DMS 273 treated with DMSO at 0.1 percent for 48 hours (cell line): ENCODE measurements around the gene IFNL2.
"Not testable (repeated sequence)": the region's sequence is repeated elsewhere in the genome, so short reads cannot be mapped to it uniquely, and the experiment has no call there.

Source experiments
- DNase-seq: peaks from one replicate; lab custom pipeline; 2025; lab: John Stamatoyannopoulos, UW

IFNL2 gene

DNA sequence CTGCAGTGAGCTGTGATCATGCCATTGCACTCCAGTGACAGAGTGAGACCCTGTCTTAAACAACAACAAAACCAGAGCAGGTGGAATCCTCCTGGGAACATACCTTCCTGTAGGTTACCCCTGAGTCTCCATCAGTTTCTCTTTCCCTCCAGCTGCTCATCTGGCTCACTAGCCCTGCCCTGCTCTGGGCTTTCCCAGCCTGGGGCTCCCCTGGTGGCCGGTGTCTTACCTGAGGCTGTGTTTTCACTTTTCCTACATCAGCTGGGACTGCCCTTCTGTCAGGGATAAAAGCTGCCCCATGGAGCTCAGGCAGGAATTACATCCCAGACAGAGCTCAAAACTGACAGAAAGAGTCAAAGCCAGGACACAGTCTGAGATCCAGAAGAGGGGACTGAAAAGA lies at the start of gene IFNL2:
Gene IFNL2 (plus strand): TSS at position 312 of the 400 bp plus-strand sequence. CDS start 173 bp downstream, outside the sequence.
- not testable (repeated sequence) for DNase-seq

DNA sequence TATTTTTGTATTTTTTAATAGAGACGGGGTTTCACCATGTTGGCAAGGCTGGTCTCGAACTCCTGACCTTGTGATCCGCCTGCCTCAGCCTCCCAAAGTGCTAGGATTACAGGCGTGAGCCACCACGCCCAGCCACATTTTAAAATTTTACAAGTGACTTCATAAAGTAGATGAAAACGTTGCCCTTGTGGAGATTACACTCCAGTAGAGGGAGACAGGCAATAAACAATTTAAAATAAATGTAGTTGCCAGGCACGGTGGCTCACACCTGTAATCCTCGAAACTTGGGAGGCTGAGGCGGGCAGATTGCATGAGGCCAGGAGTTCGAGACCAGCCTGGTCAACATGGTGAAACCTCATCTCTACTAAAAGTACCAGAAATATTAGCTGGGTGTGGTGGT lies 49.1 kb upstream of the IFNL2 start:
- not testable (repeated sequence) for DNase-seq

DNA sequence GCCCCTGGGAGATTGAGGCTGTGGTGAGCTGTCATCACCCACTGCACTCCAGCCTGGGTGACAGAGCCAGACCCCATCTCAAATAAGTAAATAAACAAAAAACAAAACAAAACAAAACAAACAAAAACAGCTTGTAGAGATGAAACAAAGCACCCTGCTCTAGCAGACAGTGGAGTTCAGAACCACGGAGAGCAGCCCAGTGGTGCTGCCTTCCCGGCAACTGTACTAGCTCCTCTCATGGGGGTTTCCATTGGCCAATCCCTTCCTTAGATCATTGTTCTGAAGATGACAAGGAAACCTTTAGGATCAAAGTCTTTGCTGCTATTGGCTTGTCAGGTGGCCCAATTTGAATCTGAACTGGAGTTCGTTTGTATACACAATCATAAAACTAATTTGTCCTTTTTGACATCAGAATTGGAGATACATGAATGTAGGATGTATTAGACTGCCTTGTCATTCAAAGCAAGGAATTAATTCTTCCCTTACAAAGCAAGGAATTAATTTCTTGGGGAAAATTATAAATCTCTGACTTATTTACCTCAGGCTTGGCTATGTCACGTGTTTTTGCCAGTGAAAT lies 44.4 kb upstream of the IFNL2 start:
- no peak for DNase-seq

DNA sequence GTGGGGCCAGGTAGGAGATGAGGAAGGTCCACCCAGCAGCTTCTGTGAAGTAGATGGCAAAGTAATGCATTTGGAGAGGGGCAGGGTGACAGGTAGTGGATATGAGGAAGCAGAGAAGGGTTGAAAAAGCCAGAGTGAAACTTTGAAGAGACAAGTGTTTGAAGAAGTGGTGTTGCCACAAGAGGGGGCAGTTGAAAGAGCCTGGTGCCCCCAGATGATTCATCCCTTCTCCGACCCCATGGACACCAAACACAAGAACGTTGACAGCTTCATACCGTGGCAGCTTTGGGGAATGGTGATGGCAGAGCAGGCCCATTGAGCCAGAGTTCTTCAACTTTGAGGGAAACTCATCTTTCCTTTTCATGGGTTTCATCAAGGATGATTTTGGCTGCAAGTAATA lies 43.3 kb upstream of the IFNL2 start:
- no peak for DNase-seq

DNA sequence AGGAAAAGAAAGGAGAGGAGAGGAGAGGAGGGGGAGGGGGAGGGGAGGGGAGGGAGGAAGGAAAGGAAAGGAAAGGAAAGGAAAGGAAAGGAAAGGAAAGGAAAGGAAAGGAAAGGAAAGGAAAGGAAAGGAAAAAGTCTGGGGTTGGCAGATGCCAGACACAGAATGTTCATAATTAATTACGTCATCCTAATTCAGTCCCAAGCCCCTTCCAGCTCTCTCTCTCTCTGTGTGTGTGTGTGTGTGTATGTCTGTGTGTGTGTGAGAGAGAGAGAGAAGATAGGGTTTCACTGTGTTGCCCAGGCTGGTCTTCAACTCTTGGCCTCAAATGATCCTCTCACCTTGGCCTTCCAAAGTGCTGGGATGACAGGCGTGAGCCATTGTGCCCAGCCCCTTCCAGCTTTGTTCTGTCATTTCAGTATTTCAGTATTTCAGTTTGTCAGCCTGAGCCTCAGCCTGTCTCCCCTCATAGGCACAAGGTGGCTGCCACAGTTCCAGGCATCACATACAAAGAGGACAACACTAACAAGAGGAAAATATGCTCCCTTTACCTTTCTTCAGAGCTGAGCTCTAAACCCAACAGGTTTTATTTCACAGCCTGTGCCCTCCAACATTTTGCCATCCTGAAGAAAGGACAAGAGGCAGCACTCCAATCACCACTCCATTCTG lies 38.0 kb upstream of the IFNL2 start:
- DNase-seq: no peak

DNA sequence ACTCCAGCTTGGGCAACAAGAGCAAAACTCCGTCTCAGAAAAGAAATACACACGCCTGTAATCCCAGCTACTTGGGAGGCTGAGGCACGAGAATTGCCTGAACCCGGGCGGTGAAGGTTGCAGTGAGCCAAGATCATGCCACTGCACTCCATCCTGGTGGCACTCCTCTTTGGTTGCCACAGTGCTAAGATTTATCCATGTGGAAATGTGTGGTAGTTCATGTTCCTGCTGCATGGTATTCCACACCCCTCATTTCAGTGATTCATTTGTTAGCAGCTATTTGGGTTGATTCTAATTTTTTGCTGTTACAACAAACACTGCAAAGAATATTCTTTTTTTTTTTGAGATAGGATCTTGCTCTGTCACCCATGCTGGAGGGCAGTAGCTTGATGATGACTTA lies 35.5 kb upstream of the IFNL2 start:
- DNase-seq: no peak

DNA sequence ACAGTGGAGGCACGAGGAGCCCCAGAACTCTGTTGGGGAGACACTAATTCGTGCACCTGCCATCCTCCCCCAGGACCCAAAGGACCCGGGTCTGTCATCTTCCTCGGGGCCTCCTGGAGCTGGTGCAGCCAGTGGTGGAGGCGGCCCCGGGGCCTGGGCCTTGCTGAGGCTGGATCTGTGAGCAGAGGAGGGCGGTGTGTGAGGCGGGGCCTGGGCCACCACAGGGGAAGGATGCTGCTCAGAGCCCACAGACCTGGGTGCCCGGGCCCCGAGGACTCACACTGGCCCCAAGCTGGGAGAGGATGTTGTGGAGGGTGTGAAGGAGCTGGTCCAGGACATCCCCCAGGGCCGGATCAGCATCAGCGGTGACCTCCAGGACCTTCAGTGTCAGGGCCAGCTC lies 31.7 kb upstream of the IFNL2 start:
- DNase-seq: no peak

DNA sequence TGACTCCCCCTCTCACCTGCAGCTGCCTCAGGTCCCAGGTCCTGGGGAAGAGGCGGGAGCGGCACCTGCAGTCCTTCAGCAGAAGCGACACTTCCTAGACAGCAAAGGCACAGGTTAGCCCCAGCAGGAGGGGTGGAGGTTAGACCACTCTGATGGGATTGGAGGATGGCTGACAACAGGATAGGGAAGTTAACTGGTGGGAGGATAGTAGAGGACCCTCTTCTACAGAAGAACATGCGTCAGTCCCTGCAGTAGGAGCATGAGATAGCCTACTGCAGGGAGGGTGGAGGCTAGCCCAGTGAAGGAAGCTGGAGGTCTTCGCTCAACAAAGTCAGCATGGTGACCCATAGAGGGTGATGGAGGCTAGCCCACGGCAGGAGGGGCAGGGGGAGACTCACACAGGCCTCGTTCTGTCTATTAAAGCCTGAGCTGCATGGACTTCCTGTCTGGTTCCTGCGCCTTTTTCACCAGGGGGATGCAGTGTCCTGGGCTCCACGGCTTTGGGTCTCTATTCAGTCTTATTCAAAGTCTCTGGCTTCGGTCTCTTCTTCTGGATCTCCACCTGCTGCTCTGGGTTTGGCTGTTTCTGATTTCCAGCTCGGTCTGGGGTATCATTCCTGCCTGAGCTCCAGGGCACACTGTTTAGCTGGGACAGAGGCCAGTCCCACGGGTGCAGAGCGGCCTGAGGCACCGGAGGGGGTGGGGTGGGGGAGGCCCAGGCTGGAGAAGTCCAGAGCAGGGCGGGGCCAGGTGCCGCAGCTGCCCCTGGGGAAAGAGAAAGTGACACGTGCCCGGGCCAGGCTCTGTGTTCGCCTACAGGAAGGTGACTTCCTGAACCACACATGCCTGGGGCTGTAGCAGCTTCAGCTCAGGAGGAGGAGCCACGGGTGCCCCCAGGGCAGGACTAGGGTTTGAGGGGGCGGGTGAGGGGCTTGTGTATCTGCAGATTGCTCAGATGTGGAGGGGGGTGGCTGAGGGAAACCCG lies 30.7 kb upstream of the IFNL2 start:
- DNase-seq: no peak

DNA sequence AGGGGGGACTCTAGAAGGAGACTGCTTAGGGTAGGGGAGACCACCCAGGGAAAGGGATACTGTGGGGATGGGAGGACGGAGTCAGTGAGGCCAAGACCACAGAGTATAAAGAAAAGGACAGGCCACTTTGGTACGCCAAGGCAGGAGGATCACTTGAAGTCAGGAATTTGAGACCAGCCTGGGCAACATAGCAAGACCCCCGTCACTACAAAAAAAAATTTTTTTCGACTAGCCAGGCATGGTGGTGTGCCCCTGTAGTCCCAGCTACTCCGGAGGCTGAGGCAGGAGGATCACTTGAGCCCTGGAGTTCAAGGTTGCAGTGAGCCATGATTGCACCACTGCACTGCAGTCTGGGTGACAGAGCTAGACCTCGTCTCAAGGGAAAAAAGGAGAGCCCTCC lies 30.0 kb upstream of the IFNL2 start:
- no peak for DNase-seq

DNA sequence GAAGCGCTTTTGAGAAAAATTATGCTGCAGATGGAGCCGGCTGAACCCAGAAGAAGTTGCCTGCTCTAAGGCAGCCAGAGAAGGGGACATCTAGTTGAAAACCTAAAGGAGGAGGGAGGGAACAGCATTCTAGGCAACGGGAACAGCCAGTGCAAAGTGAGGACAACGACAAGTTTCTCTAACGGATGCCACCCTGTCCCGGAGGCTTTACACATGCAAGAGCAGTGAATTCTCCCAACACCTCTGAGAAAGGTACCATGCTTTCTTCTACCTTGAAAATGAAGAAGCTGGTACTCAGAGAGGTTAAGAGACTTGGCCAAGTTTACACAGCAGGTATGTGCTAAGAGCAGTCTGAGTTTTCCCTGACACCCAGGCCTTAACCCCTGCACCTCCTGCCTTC lies 29.3 kb upstream of the IFNL2 start:
- no peak for DNase-seq

DNA sequence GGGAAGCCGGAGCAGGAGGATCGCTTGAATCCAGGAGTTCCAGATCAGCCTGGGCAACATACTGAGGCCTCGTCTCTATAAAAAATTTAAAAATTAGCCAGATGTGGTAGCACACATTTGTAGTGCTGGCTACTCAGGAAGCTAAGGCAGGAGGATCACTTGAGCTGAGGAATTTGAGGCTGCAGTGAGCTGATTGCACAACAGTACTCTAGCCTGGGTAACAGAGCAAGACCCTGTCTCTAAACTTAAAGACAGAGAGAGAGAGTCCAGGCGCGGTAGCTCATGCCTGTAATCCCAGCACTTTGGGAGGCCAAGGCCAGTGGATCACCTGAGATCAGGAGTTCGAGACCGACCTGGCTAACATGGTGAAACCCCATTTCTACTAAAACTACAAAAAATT lies 27.8 kb upstream of the IFNL2 start:
- DNase-seq: no peak

DNA sequence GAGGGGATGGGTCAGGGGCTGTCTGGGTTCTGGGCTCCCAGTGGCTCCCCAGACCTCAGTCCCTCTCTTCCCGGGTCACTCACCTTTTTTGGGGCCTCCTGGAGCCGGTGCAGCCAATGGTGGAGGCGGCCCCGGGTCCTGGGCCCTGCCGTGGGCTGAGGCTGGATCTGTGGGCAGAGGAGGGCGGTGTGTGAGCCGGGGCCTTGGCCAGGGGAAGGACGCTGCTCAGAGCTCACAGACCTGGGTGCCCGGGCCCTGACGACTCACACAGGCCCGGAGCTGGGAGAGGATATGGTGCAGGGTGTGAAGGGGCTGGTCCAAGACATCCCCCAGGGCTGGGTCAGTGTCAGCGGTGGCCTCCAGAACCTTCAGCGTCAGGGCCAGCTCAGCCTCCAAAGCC lies 24.5 kb upstream of the IFNL2 start:
- DNase-seq: not testable (repeated sequence)

DNA sequence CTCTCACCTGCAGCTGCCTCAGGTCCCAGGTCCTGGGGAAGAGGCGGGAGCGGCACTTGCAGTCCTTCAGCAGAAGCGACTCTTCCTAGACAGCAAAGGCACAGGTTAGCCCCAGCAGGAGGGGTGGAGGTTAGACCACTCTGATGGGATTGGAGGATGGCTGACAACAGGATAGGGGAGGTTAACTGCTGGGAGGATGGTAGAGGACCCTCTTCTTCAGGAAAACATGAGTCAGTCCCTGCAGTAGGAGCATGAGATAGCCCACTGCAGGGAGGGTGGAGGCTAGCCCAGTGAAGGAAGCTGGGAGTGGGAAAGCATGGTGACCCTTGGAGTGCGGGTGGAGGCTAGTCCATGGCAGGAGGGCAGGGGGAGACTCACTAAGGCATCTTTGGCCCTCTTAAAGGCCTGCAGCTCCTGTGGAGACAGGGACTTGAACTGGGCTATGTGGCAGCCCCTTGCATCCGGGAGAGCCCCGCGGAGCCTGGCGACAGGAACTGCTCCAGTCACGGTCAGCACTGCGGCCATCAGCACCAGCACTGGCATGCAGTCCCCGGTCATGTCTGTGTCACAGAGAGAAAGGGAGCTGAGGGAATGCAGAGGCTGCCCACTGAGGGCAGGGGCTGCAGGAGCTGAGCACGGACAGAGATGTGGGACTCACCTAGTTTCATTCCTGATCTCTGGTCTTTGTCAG lies 23.6 kb upstream of the IFNL2 start, which contains the start of gene IFNL3:
Gene IFNL3 (minus strand): TSS at position 597 of the 691 bp plus-strand sequence. CDS start 39 bp downstream, at position 558.
- DNase-seq: not testable (repeated sequence)

DNA sequence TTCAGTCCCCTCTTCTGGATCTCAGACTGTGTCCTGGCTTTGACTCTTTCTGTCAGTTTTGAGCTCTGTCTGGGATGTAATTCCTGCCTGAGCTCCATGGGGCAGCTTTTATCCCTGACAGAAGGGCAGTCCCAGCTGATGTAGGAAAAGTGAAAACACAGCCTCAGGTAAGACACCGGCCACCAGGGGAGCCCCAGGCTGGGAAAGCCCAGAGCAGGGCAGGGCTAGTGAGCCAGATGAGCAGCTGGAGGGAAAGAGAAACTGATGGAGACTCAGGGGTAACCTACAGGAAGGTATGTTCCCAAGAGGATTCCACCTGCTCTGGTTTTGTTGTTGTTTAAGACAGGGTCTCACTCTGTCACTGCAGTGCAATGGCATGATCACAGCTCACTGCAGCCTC lies 23.0 kb upstream of the IFNL2 start:
- not testable (repeated sequence) for DNase-seq

DNA sequence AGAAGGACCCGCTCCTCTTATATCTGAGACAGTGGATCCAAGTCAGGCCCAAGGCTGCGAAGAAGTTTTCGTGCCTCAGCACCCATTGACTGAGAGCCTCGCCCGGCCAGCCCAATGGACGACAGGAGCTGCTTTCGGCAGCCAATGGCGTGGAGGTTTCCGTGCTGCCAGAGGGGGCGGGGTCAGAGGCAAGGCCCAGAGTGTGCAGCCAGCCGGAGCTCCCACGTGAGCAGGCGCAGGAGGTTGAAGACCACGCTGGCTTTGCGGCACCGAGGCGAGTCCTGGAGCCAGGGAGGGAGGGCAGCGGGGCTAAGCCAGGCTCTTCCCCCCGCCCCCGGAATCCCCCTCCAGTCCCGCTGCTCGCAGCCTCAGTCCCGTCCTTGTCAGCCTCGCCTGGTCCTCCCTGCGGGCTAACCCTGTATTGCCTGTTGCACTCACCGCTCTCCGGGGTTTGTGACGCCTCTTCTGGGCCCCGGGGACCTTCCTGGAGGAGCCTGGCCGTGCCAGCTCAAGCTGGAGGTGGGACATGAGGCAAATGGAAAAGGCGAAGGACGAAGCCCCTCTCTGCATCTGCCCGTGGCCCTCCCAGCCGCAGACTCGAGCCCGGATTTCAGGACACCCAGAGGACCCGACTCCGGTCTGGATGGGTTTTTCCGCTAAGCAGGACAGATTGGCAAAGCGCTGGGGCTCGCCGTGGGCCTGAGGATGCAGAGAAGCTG lies 21.1 kb upstream of the IFNL2 start:
- DNase-seq: no peak

DNA sequence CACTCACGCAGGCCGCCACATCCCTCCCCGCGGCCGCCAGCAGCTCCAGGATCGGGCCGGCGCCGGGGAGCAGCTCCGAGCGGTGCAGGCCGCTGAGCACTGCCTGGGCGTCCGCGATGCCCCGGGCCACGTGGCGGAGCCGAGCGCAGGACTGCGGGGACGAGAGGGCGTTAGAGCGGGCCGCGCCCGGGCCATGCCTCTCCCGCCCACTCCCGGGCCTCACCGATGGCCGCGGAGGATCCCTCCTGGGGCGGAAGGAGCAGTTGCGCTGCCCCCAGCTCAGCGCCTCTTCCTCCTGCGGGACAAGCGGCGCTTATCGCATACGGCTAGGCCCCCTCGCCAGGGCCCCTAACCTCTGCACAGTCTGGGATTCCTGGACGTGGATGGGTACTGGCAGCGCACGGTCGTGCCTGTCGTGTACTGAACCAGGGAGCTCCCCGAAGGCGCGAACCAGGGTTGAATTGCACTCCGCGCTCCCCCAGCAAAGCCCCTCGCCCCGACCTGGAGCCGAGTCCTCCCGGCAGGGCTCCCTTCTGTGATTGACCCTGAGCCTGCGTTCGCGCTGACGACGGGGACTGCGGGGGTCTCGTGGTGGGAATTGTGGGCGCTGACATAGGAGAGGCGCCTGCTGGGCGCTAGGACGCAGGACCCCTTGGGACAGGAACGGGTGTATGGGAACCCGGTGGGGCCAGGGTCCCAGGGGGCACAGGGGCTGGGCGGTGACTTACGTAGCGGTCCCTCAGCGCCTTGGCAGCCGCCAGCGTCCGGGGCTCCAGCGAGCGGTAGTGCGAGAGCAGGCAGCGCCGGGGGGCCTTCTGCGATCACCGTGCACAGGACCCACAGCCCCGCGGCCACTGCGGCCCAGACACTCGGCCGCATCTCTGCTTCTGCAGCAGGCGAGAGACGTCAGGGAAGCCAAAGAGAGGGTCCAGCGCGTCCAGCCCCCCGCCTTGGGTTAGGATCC lies 20.2 kb upstream of the IFNL2 start:
- no peak for DNase-seq

DNA sequence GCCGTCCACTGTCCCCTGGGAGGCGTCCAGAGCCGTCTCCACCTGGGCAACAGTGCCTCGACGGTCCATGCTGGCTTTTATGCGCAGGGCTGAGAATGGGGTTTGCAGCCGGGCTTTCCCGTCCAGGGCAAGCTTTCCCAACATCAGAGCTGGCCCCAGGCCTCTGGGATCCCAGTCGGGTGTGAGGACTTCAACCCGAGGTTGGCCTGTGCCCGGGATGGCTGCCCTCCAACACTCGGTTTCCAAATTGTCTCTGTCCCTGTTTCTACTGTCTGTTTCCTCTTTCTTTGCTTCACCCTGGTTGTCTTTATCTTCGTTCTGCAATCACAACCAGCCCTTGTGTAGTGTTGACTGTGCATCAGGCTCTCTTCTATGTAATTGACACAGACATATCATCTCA lies 19.4 kb upstream of the IFNL2 start, which contains the start of gene IFNL4:
Gene IFNL4 (minus strand): TSS at position 51 of the 400 bp plus-strand sequence.
- no peak for DNase-seq

DNA sequence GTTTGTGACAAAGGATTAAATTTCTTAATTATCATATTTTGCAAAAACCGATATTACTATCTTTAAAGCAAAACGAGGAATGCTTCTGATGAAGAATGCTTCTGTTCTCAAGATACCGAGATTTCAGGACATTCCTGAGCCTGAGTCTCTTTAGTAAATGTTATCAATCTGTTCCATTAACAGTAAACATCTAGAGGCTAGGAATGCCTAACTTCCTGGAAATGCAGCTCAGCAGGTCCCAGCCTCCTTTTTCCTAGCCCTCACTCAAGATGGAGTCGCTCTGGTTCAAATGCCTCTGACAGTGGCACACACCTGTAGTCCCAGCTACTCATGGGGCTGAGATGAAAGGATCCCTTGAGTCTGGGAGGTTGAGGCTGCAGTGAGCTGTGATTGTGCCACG lies 17.1 kb upstream of the IFNL2 start:
- no peak for DNase-seq

DNA sequence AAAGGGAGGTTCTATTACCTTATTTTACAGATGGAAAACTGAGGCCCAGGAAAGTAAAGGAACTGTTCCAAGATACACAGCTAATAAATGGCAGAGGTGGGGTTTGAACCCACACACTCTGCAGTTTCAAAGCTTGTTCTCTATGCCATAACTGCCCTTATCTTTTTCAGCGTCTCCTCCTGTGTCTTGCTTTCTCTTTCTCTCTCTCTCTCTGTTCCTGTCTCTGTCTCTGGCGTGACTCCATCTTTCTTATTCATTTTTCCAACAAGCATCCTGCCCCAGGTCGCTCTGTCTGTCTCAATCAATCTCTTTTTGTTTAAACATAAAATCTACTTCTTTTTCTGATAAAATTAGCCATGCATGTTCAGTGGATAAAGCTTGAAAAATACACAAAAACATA lies 16.4 kb upstream of the IFNL2 start:
- DNase-seq: no peak

DNA sequence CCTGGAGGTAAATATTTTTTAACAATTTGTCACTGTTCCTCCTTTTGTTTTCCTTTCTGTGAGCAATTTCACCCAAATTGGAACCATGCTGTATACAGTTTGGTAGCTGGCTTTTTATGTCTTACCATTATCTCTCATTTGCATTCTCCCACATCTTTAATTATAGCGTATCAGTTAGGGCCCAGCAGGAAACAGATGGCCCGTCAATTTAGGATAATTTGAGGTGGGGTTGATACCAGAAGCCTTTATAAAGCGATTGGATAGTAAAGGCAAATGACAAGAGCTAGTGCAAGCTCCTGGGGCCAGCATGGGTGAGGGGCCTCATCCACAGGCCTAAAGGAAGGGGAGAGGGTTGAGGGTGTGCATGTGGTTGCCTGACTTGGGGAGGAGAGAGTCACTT lies 15.7 kb upstream of the IFNL2 start:
- peak; percentile 60 for DNase-seq
